Measurements from ENCODE around the gene TESK2.

DNA sequence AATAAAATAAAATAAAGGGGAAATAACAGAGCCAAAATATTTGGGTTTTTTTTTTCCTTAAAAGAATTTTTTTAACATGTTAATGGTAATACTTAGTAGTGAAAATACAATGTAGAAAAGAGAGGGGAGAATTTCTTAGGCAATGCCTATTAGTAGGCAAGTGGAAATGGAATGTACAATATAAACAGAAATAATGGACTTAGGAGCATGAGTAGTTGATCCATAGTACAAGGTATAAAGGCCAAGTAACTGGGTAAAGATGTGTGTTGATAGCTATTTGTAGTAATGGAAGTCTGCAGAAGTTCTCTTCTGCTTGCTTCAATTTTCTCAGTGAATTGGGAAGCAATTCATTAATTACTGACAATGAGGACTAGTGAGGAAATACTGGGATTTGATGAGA, 34.4 kb downstream of the TESK2 start:
- TF ChIP-seq POLR2A (IDR thresholded peaks at IDR 0.05) (no peak), POLR2AphosphoS5 (IDR thresholded peaks at IDR 0.05) (no peak)
- TF ChIP-seq, protein P1, sequence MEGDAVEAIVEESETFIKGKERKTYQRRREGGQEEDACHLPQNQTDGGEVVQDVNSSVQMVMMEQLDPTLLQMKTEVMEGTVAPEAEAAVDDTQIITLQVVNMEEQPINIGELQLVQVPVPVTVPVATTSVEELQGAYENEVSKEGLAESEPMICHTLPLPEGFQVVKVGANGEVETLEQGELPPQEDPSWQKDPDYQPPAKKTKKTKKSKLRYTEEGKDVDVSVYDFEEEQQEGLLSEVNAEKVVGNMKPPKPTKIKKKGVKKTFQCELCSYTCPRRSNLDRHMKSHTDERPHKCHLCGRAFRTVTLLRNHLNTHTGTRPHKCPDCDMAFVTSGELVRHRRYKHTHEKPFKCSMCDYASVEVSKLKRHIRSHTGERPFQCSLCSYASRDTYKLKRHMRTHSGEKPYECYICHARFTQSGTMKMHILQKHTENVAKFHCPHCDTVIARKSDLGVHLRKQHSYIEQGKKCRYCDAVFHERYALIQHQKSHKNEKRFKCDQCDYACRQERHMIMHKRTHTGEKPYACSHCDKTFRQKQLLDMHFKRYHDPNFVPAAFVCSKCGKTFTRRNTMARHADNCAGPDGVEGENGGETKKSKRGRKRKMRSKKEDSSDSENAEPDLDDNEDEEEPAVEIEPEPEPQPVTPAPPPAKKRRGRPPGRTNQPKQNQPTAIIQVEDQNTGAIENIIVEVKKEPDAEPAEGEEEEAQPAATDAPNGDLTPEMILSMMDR (IDR thresholded peaks at IDR 0.05), result no peak

Measured in sigmoid colon (tissue), 4 donors.